Measurements from ENCODE around the gene RAPGEF1.
"Not testable (repeated sequence)": the region's sequence is repeated elsewhere in the genome, so short reads cannot be mapped to it uniquely, and the experiment has no call there.

RAPGEF1 gene

DNA sequence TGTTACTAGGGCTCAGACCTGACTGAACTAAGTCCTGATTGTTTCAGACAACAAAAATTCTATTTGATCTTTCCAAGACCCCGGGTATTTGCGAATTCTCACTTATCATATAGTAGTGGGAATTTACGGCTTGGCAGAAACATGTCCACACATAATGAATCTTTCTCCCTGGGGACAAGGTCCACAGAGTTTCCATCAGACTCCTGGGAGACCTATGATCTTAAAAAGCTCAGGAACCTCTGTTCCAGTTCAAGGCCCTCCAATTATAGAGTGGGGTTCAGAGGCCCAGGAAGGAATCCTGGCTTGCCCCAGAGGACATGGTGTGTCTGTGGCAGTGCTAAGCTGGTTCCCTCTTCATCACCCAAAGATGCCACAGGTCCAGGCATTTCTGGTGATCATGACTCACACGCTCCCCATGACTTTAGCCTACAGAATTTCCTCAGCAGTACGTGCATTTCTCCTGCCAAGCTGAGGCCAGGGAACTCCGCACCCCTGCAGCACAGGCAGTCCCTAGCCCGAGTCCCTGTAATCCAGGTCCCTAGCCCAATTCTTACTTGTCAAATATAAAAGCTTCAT, 12.6 kb downstream of the RAPGEF1 start:
- no peak for DNase-seq

- DNase-seq = peak; percentile 22
Measured at GRCh38 chr9:131724683-131725082, 15.2 kb downstream of the RAPGEF1 start.

DNA sequence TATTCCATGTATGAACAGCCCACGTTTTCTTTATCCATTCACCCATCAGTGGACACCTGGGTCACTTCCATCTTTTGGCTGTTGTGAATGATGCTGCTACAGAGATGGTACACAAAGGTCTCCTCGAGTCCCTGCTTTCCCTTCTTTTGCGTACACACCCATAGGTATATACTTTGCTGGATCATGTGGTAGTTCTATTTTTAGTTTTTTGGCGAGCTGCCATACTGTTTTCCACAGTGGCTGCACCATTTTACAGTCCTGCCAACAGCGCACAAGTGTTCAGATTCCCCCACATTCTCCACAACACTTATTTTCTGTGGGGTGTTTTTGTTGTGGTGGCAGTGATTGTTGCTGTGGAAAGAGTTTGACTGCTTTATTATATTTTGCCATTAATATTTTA, 16.2 kb downstream of the RAPGEF1 start:
- no peak for DNase-seq

DNA sequence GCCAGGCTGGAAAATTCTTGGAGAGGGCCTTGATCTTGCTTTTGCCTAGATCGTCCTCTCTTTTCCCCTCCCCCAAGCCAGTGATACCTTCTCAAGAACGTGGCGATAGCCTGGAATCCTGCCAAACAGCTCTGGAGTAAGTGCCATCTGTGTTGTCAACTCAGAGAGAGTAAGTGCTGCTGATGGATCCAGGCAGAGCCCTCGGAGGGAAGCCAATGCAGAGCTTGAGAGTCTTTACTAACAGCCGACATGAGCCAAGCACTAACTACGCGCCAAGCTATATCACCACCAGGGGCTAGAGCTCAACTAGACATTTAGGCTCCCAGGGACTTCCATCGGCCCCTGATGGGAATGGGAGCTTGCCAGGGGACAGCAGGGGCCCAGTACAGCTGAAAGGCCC, 17.6 kb downstream of the RAPGEF1 start:
- no peak for DNase-seq

GRCh38 chr9:131721076-131721475, 18.8 kb downstream of the RAPGEF1 start:
- no peak for DNase-seq

- DNase-seq = peak; percentile 39
Measured at GRCh38 chr9:131720330-131720729, 19.5 kb downstream of the RAPGEF1 start.

GRCh38 chr9:131719262-131719908, 20.5 kb downstream of the RAPGEF1 start:
- DNase-seq = no peak

DNA sequence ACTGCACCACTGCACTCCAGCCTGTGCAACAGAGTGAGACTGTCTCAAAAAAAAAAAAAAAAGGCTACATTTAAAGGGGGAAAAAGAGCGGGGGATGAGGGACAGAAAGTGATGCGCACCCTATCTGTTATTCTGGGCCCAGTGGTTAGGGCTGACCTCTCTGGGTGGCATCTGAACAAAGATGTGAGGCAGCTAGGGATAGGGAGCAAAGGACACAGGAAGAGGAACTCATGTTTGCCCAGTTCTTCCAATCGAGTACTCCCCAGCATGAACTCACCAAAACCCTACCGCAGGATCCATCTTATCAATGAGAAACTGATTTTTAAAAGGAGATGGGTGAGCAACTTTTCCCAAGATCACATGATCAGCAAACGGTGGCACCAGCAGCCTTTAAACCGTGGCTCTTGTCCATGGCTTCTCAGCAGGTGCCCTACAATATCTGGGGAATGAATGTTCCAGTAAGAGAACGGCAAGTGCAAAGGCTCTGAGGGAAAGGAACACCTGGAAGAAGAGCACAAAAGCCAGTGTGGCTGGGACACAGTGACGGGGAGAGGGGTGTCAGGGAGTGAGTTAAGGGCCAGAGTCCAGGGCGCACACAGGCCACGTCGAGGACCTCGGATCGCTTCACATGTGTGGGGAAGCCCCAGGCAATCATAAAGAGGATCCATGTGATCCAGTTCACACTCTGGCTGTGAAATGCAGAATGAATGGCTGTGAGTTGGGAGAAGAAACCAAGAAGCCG, 22.0 kb downstream of the RAPGEF1 start:
- no peak for DNase-seq

DNA sequence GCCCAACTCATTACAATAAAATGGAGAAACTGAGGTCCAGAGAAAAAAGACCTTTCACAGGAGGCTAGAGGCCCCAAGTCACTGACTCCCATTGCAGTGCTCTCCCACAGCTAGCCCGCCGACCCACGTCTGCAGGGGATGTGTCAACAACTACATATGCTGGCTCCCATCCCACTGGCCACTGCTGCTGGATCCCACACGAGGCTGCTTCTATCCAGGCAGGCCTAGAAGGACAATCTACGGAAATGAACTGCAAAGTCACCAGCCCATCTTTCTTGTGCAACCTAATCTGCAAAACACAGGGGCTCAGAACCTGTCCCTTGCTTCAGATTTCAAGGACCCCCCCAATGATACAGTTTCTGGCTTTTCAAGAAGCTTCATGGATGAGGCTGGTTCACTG, 24.0 kb downstream of the RAPGEF1 start:
- no peak for DNase-seq

DNA sequence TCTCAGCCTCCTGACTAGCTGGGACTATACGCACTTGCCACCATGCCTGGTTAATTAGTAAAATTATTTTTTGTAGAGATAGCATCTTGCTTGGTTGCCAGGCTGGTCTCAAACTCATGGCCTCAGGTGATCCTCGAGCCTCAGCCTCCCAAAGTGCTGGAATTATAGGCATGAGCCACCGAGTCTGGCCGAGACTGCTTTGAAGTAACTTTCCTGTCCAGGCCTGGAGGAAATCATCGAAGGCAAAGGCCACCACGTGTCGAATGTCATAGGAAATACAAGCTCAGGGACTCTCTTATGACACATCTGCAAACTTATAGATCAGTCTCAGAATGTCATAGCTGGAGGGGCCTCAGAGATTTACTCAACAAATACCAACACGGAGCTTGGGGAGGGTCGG, 25.1 kb downstream of the RAPGEF1 start:
- DNase-seq = no peak

- DNase-seq = no peak
Measured at GRCh38 chr9:131714161-131714646, 25.7 kb downstream of the RAPGEF1 start.

DNA sequence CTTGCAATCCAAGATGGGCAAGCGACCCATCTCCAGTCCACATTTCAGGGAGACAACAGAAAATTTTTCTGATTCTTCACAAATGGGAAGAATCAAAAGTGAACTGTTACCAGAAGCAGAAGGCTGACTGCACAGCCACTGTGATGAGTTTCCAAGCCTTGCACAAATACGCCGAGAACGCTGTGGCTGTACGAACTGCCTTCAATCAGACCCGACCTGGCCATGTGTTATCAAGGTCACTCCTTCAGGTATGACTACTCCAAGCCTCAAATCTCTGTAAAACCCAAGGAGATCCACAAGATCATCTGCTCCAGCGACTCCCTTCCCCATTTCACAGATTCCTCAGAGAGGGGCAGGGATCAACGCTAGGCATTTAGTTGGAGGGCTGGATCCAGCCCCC, 26.9 kb downstream of the RAPGEF1 start:
- no peak for DNase-seq

DNA sequence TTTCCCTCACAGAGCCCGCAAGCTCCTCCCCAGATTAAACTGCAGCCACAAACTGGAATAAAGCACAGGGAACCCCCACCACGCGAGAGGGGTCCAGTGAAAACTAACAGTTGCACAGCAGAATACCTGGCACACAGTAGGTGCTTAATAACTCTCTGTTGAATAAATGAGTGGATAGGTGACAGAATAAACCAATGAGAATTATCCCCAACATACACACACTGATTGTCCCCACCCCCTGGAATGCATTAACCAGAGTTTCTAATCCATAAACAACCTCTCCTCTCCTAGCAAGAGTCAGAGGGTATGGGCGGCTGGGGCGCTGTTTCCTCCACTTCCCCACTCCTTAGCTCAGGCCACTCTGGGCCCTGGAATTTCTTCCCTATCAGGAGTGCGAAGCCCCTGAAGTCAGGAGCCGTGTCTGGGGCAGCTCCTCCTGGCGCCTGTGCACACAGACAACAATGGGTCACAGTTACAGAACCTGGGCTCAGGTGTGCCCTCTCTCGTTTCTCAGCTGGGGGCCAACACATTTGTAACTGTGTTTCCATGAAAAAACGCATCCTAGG, 27.6 kb downstream of the RAPGEF1 start:
- DNase-seq = no peak

DNA sequence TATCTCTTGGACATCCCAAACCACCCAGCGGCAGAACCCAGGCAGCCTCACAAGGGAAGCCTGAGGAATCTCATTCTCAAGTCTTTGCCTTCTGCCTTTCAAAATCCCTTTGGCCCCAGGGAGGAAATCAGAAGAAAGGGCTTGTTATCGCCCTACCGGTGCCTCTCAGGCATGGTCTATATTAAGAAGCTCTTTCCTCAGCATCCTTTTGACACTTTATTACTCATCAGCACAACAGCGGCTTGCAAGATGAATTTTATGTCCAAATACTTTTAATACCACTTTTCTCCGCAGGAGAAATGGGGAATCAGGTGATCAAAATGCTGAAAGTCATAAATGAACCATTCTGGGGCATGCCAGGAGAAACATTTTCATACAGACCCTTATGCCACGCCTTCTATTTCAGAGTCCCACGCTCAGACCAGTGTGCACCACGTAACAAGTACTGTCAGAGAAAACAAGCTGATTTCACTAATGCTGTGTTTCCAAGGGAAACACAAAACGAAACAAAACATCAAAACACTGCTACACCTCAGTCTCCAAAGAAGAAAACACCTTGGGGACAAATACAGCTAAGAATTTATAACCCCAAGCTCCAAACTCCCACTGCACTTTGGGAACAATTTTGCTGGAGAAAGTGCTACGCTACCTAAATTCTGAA, 30.0 kb downstream of the RAPGEF1 start:
- peak; percentile 77 for DNase-seq

DNA sequence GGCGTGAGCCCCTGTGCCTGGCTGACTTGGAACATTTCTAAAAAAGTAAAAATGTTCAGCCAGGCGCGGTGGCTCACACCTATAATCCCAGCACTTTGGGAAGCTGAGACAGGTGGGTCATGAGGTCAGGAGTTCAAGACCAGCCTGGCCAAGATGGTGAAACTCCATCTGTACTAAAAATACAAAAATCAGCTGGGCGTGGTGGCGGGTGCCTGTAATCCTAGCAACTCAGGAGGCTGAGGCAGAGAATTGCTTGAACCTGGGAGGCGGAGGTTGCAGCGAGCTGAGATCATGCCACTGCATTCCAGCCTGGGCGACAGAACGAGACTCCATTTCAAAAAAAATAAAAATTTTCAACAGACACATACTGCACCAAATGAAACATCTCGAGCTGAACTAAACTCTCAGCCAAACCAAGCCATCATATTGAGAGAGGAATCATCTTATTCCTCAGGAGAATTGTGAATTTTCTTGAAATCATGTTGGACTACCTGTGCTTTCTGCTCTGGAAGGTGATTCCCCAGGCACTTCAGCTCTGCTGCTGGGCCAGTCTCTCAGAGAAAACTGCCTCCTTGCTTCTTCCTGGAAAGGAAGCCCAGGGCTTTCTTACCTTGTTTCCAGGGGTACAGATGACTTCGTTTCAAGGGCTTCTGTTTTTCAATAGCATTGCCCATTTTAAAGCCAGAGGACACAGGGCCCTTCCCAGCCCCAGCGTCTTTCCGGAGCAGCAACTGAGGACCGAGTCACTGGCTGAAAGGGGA, 30.7 kb downstream of the RAPGEF1 start:
- not testable (repeated sequence) for DNase-seq

GRCh38 chr9:131708226-131709002, 31.5 kb downstream of the RAPGEF1 start:
- DNase-seq = no peak

DNA sequence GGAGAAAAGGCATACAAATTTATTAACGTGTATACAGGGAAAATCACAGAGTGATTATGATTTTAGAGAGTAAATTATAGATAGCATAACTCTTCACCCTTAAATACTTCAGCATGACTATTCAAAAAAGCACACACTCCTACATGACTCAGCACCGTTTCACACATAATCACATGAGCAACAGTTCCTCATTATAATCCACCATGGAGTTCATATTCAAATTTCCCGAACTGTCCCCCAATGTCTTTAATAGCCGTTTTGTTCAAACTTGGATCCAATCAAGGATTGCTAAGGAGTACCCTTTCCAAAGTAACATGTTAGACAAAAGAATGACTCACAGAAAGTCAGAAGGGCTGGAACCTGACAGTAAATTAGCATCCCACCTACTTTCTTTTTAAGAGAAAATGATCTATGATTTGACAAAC, 32.1 kb downstream of the RAPGEF1 start:
- no peak for DNase-seq

- DNase-seq = no peak
Measured at GRCh38 chr9:131707050-131707449, 32.8 kb downstream of the RAPGEF1 start.

DNA sequence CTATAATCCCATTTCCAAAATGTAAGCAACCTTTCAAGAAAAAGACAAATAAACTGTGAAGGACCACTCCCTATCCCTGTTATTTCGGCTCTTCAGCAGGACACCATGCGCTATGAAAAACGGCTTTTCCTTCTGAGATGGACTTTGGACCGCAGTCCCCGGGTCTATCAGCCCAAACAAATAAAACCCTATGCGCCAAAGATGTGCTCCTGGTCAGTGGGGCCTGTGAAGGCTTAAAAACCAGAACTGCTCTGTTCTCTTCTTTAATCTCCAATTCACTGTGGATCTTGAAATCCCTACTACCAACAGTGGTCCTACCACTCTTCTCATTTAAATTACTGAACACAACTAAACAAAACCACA, 33.3 kb downstream of the RAPGEF1 start:
- no peak for DNase-seq

- no peak for DNase-seq
Measured at GRCh38 chr9:131704988-131705387, 34.9 kb downstream of the RAPGEF1 start.

- no peak for DNase-seq
Measured at GRCh38 chr9:131704141-131704983, 35.5 kb downstream of the RAPGEF1 start.

Measured in CD4-positive, alpha-beta T cell treated with Interleukin-12 subunit alpha and Interleukin-12 subunit beta, for 1 hour (primary cell).